ENCODE measurements around the gene YIPF2. TPM values are rescaled to one million over a fixed set of nuclear protein-coding genes. Genes with fewer than 3 reads are reported as not detected.
"Not testable (repeated sequence)": the region's sequence is repeated elsewhere in the genome, so short reads cannot be mapped to it uniquely, and the experiment has no call there.

YIPF2 gene
- total RNA-seq, 1 donor from 2014 or later: 76.1 TPM

DNA sequence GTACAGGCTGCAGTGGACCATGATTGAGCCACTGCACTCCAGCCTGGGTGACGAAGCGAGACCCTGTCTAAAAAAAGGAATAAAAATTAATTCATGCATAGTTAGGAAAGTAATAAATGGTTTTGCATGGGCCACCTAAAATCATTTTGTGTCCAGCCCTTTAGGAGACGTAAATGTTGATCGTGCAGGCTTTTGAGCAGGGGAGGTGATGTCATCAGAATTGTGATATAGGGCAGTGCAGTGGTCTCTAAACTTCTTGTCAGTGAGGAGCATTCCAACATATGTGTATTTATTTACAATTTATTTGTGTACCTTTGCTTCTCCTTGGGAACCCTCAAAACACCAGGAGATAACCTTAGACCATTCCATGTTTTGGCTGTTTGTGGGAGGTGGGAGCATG, 35.4 kb upstream of the YIPF2 start:
- Mint-ChIP-seq H3K9me3 (ENCODE audit: low read depth) (no peaks in the 10 kb centered on the region), H3K27me3 (ENCODE audit: low read depth) (no peaks in the 10 kb centered on the region), H3K4me3 (ENCODE audit: unreplicated experiment) (no peak overlapping the region), H3K27ac (ENCODE audit: unreplicated experiment) (no peak overlapping the region), H3K4me1 (ENCODE audit: low read depth) (peaks cover 50% of the 10 kb centered on the region), H3K36me3 (ENCODE audit: low read depth) (no peaks in the 10 kb centered on the region)
- no peak for DNase-seq (ENCODE audit: low spot score)
- no peak for TF ChIP-seq CTCF (IDR thresholded peaks at IDR 0.05)

DNA sequence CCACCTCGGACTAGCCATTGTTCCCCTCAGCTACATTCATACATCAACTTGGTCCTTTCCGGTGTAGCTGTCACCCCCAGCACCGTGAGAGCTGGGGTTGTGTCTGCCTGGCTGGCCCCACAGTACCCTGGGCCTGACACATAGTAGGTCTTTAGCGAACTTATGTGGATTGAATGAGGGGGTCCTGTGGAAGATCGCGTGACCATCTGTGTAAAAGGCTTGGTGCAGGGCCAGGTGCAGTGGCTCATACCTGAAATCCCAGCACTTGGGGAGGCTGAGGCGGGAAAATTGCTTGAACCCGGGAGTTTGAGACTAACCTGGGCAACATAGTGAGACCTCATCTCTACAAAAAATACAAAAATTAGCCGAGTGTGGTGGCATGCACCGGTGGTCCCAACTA, 34.4 kb upstream of the YIPF2 start:
- H3K9me3 Mint-ChIP-seq (ENCODE audit: low read depth): no peaks in the 10 kb centered on the region
- H3K27ac Mint-ChIP-seq (ENCODE audit: unreplicated experiment): peak overlapping the region; percentile 65
- no peak for TF ChIP-seq CTCF (IDR thresholded peaks at IDR 0.05)
- no peaks in the 10 kb centered on the region for H3K36me3 Mint-ChIP-seq (ENCODE audit: low read depth)
- H3K4me1 Mint-ChIP-seq (ENCODE audit: low read depth): peaks cover 41% of the 10 kb centered on the region
- peak overlapping the region; percentile 87 for H3K4me3 Mint-ChIP-seq (ENCODE audit: unreplicated experiment)
- no peak for DNase-seq (ENCODE audit: low spot score)
- H3K27me3 Mint-ChIP-seq (ENCODE audit: low read depth): no peaks in the 10 kb centered on the region

- DNase-seq (ENCODE audit: low spot score): no peak
- Mint-ChIP-seq H3K36me3 (ENCODE audit: low read depth) (no peaks in the 10 kb centered on the region), H3K27ac (ENCODE audit: unreplicated experiment) (peak overlapping the region; percentile 93), H3K4me1 (ENCODE audit: low read depth) (peaks cover 37% of the 10 kb centered on the region), H3K9me3 (ENCODE audit: low read depth) (no peaks in the 10 kb centered on the region), H3K4me3 (ENCODE audit: unreplicated experiment) (peak overlapping the region; percentile 87), H3K27me3 (ENCODE audit: low read depth) (no peaks in the 10 kb centered on the region)
- TF ChIP-seq CTCF (IDR thresholded peaks at IDR 0.05): no peak
Measured at GRCh38 chr19:10961073-10961860, 32.8 kb upstream of the YIPF2 start.

DNA sequence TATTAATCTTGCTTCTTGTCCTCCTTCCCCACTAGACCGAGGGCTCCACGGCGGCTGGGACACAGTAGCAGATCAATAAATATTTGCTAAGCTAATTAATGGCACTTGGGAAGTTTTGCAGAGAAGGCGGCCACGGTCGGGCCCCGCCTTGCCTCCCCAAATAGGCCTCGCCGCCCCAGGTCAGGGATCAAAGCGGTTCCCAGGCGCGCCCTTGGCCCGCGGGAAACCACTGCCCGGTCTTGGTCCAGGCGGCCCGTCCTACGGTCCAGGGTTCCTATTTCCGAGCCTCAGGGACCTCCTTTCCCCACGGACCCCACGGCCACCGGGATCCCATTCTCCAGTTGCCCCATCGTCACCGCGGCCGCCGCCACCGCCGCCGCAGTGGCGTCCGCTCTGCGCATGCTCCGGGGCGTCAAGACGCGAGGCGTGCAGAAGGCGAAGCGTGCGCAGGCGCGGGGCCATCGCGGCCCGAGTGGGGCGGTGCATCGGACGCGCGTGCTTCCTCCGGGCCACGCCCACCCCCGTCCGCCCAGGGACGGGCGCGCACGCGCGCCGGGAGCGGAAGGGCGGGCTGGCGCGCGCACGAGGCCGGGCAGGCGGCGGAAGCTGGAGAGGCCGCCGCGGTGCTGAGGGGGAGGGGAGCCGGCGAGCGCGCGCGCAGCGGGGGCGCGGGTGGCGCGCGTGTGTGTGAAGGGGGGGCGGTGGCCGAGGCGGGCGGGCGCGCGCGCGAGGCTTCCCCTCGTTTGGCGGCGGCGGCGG, 32.1 kb upstream of the YIPF2 start, which contains the start of gene SMARCA4:
SMARCA4 (plus strand) TSS at position 717 of the 759 bp plus-strand sequence. CDS start 23,122 bp downstream, outside the sequence.
- Mint-ChIP-seq H3K27me3 (ENCODE audit: low read depth) (no peaks in the 10 kb centered on the region), H3K4me3 (ENCODE audit: unreplicated experiment) (peak within 1 kb of the TSS; percentile 87), H3K4me1 (ENCODE audit: low read depth) (peaks cover 34% of the 10 kb centered on the region), H3K9me3 (ENCODE audit: low read depth) (no peaks in the 10 kb centered on the region), H3K27ac (ENCODE audit: unreplicated experiment) (peak within 1 kb of the TSS; percentile 93), H3K36me3 (ENCODE audit: low read depth) (no peaks in the 10 kb centered on the region)
- TF ChIP-seq CTCF (IDR thresholded peaks at IDR 0.05): no peak
- peak; percentile 99 for DNase-seq (ENCODE audit: low spot score)

- not testable (repeated sequence) for DNase-seq (ENCODE audit: low spot score); H3K27me3 Mint-ChIP-seq (ENCODE audit: low read depth); H3K36me3 Mint-ChIP-seq (ENCODE audit: low read depth); H3K9me3 Mint-ChIP-seq (ENCODE audit: low read depth)
- Mint-ChIP-seq H3K27ac (ENCODE audit: unreplicated experiment) (peak overlapping the region; percentile 91), H3K4me1 (ENCODE audit: low read depth) (peaks cover 33% of the 10 kb centered on the region), H3K4me3 (ENCODE audit: unreplicated experiment) (peak overlapping the region; percentile 83)
Measured at GRCh38 chr19:10959277-10959968, 31.0 kb upstream of the YIPF2 start.
